GM12801 (cell line): ENCODE measurements around the gene GNG7.

Source experiments
- CTCF ChIP-seq: IDR thresholded peaks from one replicate; pipeline ENCODE4 v1.5.1; 2011; ENCODE audit warnings: control low read depth; ENCODE audit not compliant: insufficient read length; ENCODE audit errors: extremely low read depth

Gene GNG7

GRCh38 chr19:2670217-2670616, 32.3 kb downstream of the GNG7 start:
- TF ChIP-seq CTCF = no peak

GRCh38 chr19:2668175-2668763, 34.2 kb downstream of the GNG7 start:
- no peak for TF ChIP-seq CTCF

- TF ChIP-seq CTCF = no peak
These were observed 36.0 kb downstream of the GNG7 start for GRCh38 chr19:2666344-2666994.

GRCh38 chr19:2665103-2665502, 37.4 kb downstream of the GNG7 start:
- TF ChIP-seq CTCF = no peak

GRCh38 chr19:2663920-2664571, 38.4 kb downstream of the GNG7 start:
- no peak for TF ChIP-seq CTCF

- TF ChIP-seq CTCF = no peak
These were observed 40.9 kb downstream of the GNG7 start for GRCh38 chr19:2661615-2662014.

- TF ChIP-seq CTCF = no peak
These were observed 42.5 kb downstream of the GNG7 start for GRCh38 chr19:2659856-2660432.
